Measurements from ENCODE around the gene NRSN1. TPM values are rescaled to one million over a fixed set of nuclear protein-coding genes. Genes with fewer than 3 reads are reported as not detected.

Gene NRSN1
- total and polyA plus RNA-seq, 4 donors: not detected

- TF ChIP-seq EGR1 (IDR thresholded peaks at IDR 0.05; ENCODE audit: low read depth in 2 of 2): no peak
- no peak for TF ChIP-seq RXRA (IDR thresholded peaks at IDR 0.05)
- TF ChIP-seq GABPA (IDR thresholded peaks at IDR 0.05 in 1 of 2, conservative IDR thresholded peaks at IDR 0.05 in 1 of 2): no peak
- TF ChIP-seq, protein P1, sequence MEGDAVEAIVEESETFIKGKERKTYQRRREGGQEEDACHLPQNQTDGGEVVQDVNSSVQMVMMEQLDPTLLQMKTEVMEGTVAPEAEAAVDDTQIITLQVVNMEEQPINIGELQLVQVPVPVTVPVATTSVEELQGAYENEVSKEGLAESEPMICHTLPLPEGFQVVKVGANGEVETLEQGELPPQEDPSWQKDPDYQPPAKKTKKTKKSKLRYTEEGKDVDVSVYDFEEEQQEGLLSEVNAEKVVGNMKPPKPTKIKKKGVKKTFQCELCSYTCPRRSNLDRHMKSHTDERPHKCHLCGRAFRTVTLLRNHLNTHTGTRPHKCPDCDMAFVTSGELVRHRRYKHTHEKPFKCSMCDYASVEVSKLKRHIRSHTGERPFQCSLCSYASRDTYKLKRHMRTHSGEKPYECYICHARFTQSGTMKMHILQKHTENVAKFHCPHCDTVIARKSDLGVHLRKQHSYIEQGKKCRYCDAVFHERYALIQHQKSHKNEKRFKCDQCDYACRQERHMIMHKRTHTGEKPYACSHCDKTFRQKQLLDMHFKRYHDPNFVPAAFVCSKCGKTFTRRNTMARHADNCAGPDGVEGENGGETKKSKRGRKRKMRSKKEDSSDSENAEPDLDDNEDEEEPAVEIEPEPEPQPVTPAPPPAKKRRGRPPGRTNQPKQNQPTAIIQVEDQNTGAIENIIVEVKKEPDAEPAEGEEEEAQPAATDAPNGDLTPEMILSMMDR (IDR thresholded peaks at IDR 0.05; ENCODE audit: low read depth, low read length, missing input control): no peak
- no peak for TF ChIP-seq HNF4G (IDR thresholded peaks at IDR 0.05)
- TF ChIP-seq, protein P2, sequence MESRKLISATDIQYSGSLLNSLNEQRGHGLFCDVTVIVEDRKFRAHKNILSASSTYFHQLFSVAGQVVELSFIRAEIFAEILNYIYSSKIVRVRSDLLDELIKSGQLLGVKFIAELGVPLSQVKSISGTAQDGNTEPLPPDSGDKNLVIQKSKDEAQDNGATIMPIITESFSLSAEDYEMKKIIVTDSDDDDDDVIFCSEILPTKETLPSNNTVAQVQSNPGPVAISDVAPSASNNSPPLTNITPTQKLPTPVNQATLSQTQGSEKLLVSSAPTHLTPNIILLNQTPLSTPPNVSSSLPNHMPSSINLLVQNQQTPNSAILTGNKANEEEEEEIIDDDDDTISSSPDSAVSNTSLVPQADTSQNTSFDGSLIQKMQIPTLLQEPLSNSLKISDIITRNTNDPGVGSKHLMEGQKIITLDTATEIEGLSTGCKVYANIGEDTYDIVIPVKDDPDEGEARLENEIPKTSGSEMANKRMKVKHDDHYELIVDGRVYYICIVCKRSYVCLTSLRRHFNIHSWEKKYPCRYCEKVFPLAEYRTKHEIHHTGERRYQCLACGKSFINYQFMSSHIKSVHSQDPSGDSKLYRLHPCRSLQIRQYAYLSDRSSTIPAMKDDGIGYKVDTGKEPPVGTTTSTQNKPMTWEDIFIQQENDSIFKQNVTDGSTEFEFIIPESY (IDR thresholded peaks at IDR 0.05): no peak
- no peak for TF ChIP-seq TAF1 (conservative IDR thresholded peaks at IDR 0.05)
- TF ChIP-seq JUND (IDR thresholded peaks at IDR 0.05): no peak
- TF ChIP-seq YY1 (IDR thresholded peaks at IDR 0.05): no peak
- TF ChIP-seq SP1 (IDR thresholded peaks at IDR 0.05): no peak
- no peaks in the 10 kb centered on the region for H3K9me3 ChIP-seq (ENCODE audit: control insufficient read depth in 4 of 4, low read length in 3 of 4)
Observed at GRCh38 chr6:24148684-24149083, 22.7 kb downstream of the NRSN1 start.

GRCh38 chr6:24149296-24149695 is 23.3 kb downstream of the NRSN1 start:
- Histone ChIP-seq H3K4me3 (ENCODE audit: low read depth in 1 of 3, low read length in 3 of 3) (no peak overlapping the region), H3K4me1 (ENCODE audit: control insufficient read depth in 4 of 4, insufficient read depth in 4 of 4, low read length in 3 of 4) (no peaks in the 10 kb centered on the region), H3K36me3 (ENCODE audit: control insufficient read depth in 4 of 4, insufficient read depth in 3 of 4, low read depth in 1 of 4, low read length in 3 of 4) (no peaks in the 10 kb centered on the region), H3K27me3 (ENCODE audit: control insufficient read depth in 4 of 4, insufficient read depth in 4 of 4, low read length in 3 of 4) (peaks cover 0 to 2% (median 0%) of the 10 kb centered on the region in 4 donors), H3K9me3 (ENCODE audit: control insufficient read depth in 4 of 4, low read length in 3 of 4) (no peaks in the 10 kb centered on the region), H3K9ac (ENCODE audit: low read depth in 1 of 2, low read length in 2 of 2) (no peak overlapping the region), H3K27ac (ENCODE audit: low read depth in 1 of 2, low read length in 2 of 2) (no peak overlapping the region)
- DNase-seq (ENCODE audit: low spot score): no peak
- TF ChIP-seq MAX (IDR thresholded peaks at IDR 0.05) (no peak), EGR1 (IDR thresholded peaks at IDR 0.05; ENCODE audit: low read depth in 2 of 2) (no peak), YY1 (IDR thresholded peaks at IDR 0.05) (no peak), JUND (IDR thresholded peaks at IDR 0.05) (no peak), HNF4G (IDR thresholded peaks at IDR 0.05) (no peak)

More at GRCh38 chr6:24148684-24149083, 22.7 kb downstream of the NRSN1 start:
- no peak overlapping the region for H3K9ac ChIP-seq (ENCODE audit: low read depth in 1 of 2, low read length in 2 of 2)
- H3K27me3 ChIP-seq (ENCODE audit: control insufficient read depth in 4 of 4, insufficient read depth in 4 of 4, low read length in 3 of 4): peaks cover 0 to 2% (median 0%) of the 10 kb centered on the region in 4 donors
- no peaks in the 10 kb centered on the region for H3K36me3 ChIP-seq (ENCODE audit: control insufficient read depth in 4 of 4, insufficient read depth in 3 of 4, low read depth in 1 of 4, low read length in 3 of 4)
- no peak overlapping the region for H3K4me3 ChIP-seq (ENCODE audit: low read depth in 1 of 3, low read length in 3 of 3)
- H3K27ac ChIP-seq (ENCODE audit: low read depth in 1 of 2, low read length in 2 of 2): no peak overlapping the region
- no peaks in the 10 kb centered on the region for H3K4me1 ChIP-seq (ENCODE audit: control insufficient read depth in 4 of 4, insufficient read depth in 4 of 4, low read length in 3 of 4)
- DNase-seq (ENCODE audit: low spot score): no peak

- TF ChIP-seq NR2F2 (IDR thresholded peaks at IDR 0.05): no peak
- TF ChIP-seq MAX (IDR thresholded peaks at IDR 0.05): no peak
- TF ChIP-seq GABPA (IDR thresholded peaks at IDR 0.05 in 1 of 2, conservative IDR thresholded peaks at IDR 0.05 in 1 of 2): no peak
- TF ChIP-seq HNF4A (conservative IDR thresholded peaks at IDR 0.05): no peak
- TF ChIP-seq FOXA2 (IDR thresholded peaks at IDR 0.05): no peak
- DNase-seq (ENCODE audit: low spot score): no peak
- H3K4me1 ChIP-seq (ENCODE audit: control insufficient read depth in 4 of 4, insufficient read depth in 4 of 4, low read length in 3 of 4): no peaks in the 10 kb centered on the region
- no peak overlapping the region for H3K27ac ChIP-seq (ENCODE audit: low read depth in 1 of 2, low read length in 2 of 2)
- peaks cover 0 to 2% (median 0%) of the 10 kb centered on the region in 4 donors for H3K27me3 ChIP-seq (ENCODE audit: control insufficient read depth in 4 of 4, insufficient read depth in 4 of 4, low read length in 3 of 4)
- no peaks in the 10 kb centered on the region for H3K36me3 ChIP-seq (ENCODE audit: control insufficient read depth in 4 of 4, insufficient read depth in 3 of 4, low read depth in 1 of 4, low read length in 3 of 4)
- WGBS: 68% methylated on average over 3 of the region's 3 CpGs
- H3K4me3 ChIP-seq (ENCODE audit: low read depth in 1 of 3, low read length in 3 of 3): no peak overlapping the region
- no peaks in the 10 kb centered on the region for H3K9me3 ChIP-seq (ENCODE audit: control insufficient read depth in 4 of 4, low read length in 3 of 4)
- H3K9ac ChIP-seq (ENCODE audit: low read depth in 1 of 2, low read length in 2 of 2): no peak overlapping the region
Observed at GRCh38 chr6:24149836-24150235, 23.8 kb downstream of the NRSN1 start.

Data from liver (tissue), 9 donors.